GM23338 (cell line): Measurements from ENCODE around the gene RGS3. TPM values are rescaled to one million over a fixed set of nuclear protein-coding genes. Genes with fewer than 3 reads are reported as not detected.

Source experiments
- ATAC-seq: fragments of 200-7000 bp; cut with Tn5 transposase; 3 replicates; pipeline ENCODE4 v1.9.1; 2020
- DNase-seq: peaks from one replicate; pipeline ENCODE4 v3.0.0-alpha.2; 2015; ENCODE audit warnings: low spot score
- H2AFZ ChIP-seq: fragments of 200-600 bp; sonication (generic); 2 replicates; pipeline ENCODE4 v1.8.0; 2016; ENCODE audit warnings: antibody characterized with exemption, mild to moderate bottlenecking, moderate library complexity
- H3F3A ChIP-seq: fragments of 200-600 bp; sonication (generic); replicated peaks from 2 replicates; pipeline ENCODE4 v1.8.0; 2017; ENCODE audit warnings: antibody characterized with exemption, mixed run types, low read depth
- H3K27ac ChIP-seq: fragments of 200-600 bp; sonication (generic); 2 replicates; pipeline ENCODE4 v1.6.1; 2016; ENCODE audit warnings: low read depth
- H3K27me3 ChIP-seq: fragments of 200-600 bp; sonication (generic); 2 replicates; pipeline ENCODE4 v1.8.0; 2016; ENCODE audit warnings: mild to moderate bottlenecking, mixed run types, moderate library complexity; ENCODE audit not compliant: insufficient read depth
- H3K36me3 ChIP-seq: fragments of 200-600 bp; sonication (generic); 2 replicates; pipeline ENCODE4 v1.8.0; 2016; ENCODE audit warnings: mild to moderate bottlenecking; ENCODE audit not compliant: insufficient read depth
- H3K4me1 ChIP-seq: fragments of 200-600 bp; sonication (generic); 2 replicates; pipeline ENCODE4 v1.8.0; 2016; ENCODE audit warnings: mild to moderate bottlenecking, moderate library complexity; ENCODE audit not compliant: insufficient read depth
- H3K4me2 ChIP-seq: fragments of 200-600 bp; sonication (generic); 2 replicates; pipeline ENCODE4 v1.7.1; 2017; ENCODE audit warnings: mixed run types
- H3K4me3 ChIP-seq: fragments of 200-600 bp; sonication (generic); 2 replicates; pipeline ENCODE4 v1.6.1; 2016; ENCODE audit warnings: mixed run types
- H3K79me2 ChIP-seq: fragments of 200-600 bp; sonication (generic); replicated peaks from 2 replicates; pipeline ENCODE4 v1.8.0; 2017; ENCODE audit warnings: mild to moderate bottlenecking; ENCODE audit not compliant: insufficient read depth
- H3K9me2 ChIP-seq: fragments of 200-600 bp; sonication (generic); 2 replicates; pipeline ENCODE4 v1.8.0; 2017; ENCODE audit not compliant: insufficient read depth
- H4K20me1 ChIP-seq: fragments of 200-600 bp; sonication (generic); replicated peaks from 2 replicates; pipeline ENCODE4 v1.8.0; 2017; ENCODE audit warnings: mild to moderate bottlenecking; ENCODE audit not compliant: insufficient read depth
- H3K27ac Mint-ChIP-seq: 2 replicates; pipeline ENCODE4 v1.8.0; 2020; ENCODE audit warnings: inconsistent platforms, mild to moderate bottlenecking, moderate library complexity, mixed read lengths
- H3K27me3 Mint-ChIP-seq: 3 replicates; pipeline ENCODE4 v1.8.0; 2022; ENCODE audit warnings: low read depth, mild to moderate bottlenecking, moderate library complexity, mixed read lengths, inconsistent platforms; ENCODE audit not compliant: insufficient read depth, poor library complexity
- H3K36me3 Mint-ChIP-seq: 3 replicates; pipeline ENCODE4 v1.8.0; 2021; ENCODE audit warnings: low read depth, mild to moderate bottlenecking, inconsistent platforms, moderate library complexity, mixed read lengths
- H3K4me1 Mint-ChIP-seq: 3 replicates; pipeline ENCODE4 v1.8.0; 2020; ENCODE audit warnings: mild to moderate bottlenecking, inconsistent platforms, mixed read lengths
- H3K4me3 Mint-ChIP-seq: 3 replicates; pipeline ENCODE4 v1.8.0; 2021; ENCODE audit warnings: moderate library complexity, mild to moderate bottlenecking, inconsistent platforms, mixed read lengths
- H3K9me3 Mint-ChIP-seq: 3 replicates; pipeline ENCODE4 v1.8.0; 2020; ENCODE audit warnings: moderate library complexity, mild to moderate bottlenecking, inconsistent platforms, mixed read lengths
- CREB1 ChIP-seq: fragments of 250-450 bp; sonication (Bioruptor Pico); IDR thresholded peaks from 2 replicates; pipeline ENCODE4 v1.5.0; 2020; ENCODE audit warnings: low read depth, mild to moderate bottlenecking, moderate library complexity
- CTCF ChIP-seq, 2 experiments: fragments of 200-600 bp in 1 of 2; sonication (generic) in 1 of 2; conservative IDR thresholded peaks; 2 replicates each; pipeline versions ENCODE4 v1.5.1 to v1.6.1; 2016 to 2017; ENCODE audit warnings: antibody characterized with exemption in 2 of 2, low read depth in 2 of 2, mild to moderate bottlenecking in 2 of 2, moderate library complexity in 1 of 2
- EZH2 ChIP-seq: fragments of 200-600 bp; sonication (generic); IDR thresholded peaks from one replicate; pipeline ENCODE4 v1.8.0; 2017; ENCODE audit warnings: antibody characterized with exemption, mild to moderate bottlenecking, low read depth; ENCODE audit not compliant: unreplicated experiment
- EZH2phosphoT487 ChIP-seq: fragments of 200-600 bp; sonication (generic); IDR thresholded peaks from one replicate; pipeline ENCODE4 v1.8.1; 2018; ENCODE audit warnings: antibody characterized with exemption; ENCODE audit not compliant: unreplicated experiment
- JUNB ChIP-seq: IDR thresholded peaks from one replicate; pipeline ENCODE4 v1.6.1; 2016; ENCODE audit warnings: antibody characterized with exemption; ENCODE audit not compliant: unreplicated experiment
- NANOG ChIP-seq: IDR thresholded peaks from 2 replicates; pipeline ENCODE4 v1.6.1; 2016; ENCODE audit warnings: antibody characterized with exemption, borderline replicate concordance
- POLR2AphosphoS5 ChIP-seq: IDR thresholded peaks from 2 replicates; pipeline ENCODE4 v1.6.1; 2016; ENCODE audit warnings: antibody characterized with exemption, low read depth
- REST ChIP-seq: IDR thresholded peaks from one replicate; pipeline ENCODE4 v1.6.1; 2018; ENCODE audit warnings: antibody characterized with exemption; ENCODE audit not compliant: unreplicated experiment
- STAT1 ChIP-seq: IDR thresholded peaks from one replicate; pipeline ENCODE4 v1.6.1; 2016; ENCODE audit warnings: antibody characterized with exemption; ENCODE audit not compliant: unreplicated experiment
- ZNF114 ChIP-seq: fragments of 250-450 bp; sonication (Bioruptor Pico); IDR thresholded peaks from 2 replicates; pipeline ENCODE4 v1.5.0; 2020; ENCODE audit warnings: mild to moderate bottlenecking, moderate library complexity
- ZNF331 ChIP-seq: fragments of 250-450 bp; sonication (Bioruptor Pico); IDR thresholded peaks from 2 replicates; pipeline ENCODE4 v1.5.0; 2020; ENCODE audit warnings: low read depth, mild to moderate bottlenecking, moderate library complexity
- polyA plus RNA-seq: library from polyadenylated mRNA; unstranded; fragments of >200 nt; fragmentation: Nextera tagmentation; extraction: Ambion mirVana; gene quantifications from 2 replicates; pipeline ENCODE4 v1.2.1, GENCODE V29; 2016
- total RNA-seq: library from RNA; depleted of rRNA; stranded (reverse); fragments of >200 nt; shearing (Covaris generic); gene quantifications from 2 replicates; pipeline ENCODE4 v1.2.3, GENCODE V29; 2014
- TF ChIP-seq, protein P1 (sequence below): IDR thresholded peaks from 2 replicates; pipeline ENCODE4 v1.6.1; 2016; ENCODE audit warnings: antibody characterized with exemption
- TF ChIP-seq, protein P2 (sequence below): fragments of 250-450 bp; sonication (Bioruptor Pico); IDR thresholded peaks from 2 replicates; pipeline ENCODE4 v1.5.0; 2020; ENCODE audit warnings: mild to moderate bottlenecking, moderate library complexity

Gene RGS3
- total and polyA plus RNA-seq, 2 experiments from 2014 or later: 14.2 to 24.3 TPM

GRCh38 chr9:113612216-113612747, 148.8 kb downstream of the RGS3 start:
- ATAC-seq (no peak), DNase-seq (no peak)
- H3K9me2 ChIP-seq: 0 out of 2 replicates have a peak, but pooled peaks cover 4% of the 10 kb centered on the region
- no peaks in the 10 kb centered on the region for H3K36me3 Mint-ChIP-seq
- H3K4me1 ChIP-seq: peaks cover 20% of the 10 kb centered on the region
- no peak overlapping the region for H3K27ac Mint-ChIP-seq
- H3K27me3 ChIP-seq: no peaks in the 10 kb centered on the region
- no peak overlapping the region for H3K4me3 Mint-ChIP-seq
- H3K79me2 ChIP-seq: no peaks in the 10 kb centered on the region
- H2AFZ ChIP-seq: no peak overlapping the region
- H3K4me3 ChIP-seq: no peak overlapping the region
- H4K20me1 ChIP-seq: no peaks in the 10 kb centered on the region
- TF ChIP-seq EZH2: no peak
- TF ChIP-seq, protein P1, sequence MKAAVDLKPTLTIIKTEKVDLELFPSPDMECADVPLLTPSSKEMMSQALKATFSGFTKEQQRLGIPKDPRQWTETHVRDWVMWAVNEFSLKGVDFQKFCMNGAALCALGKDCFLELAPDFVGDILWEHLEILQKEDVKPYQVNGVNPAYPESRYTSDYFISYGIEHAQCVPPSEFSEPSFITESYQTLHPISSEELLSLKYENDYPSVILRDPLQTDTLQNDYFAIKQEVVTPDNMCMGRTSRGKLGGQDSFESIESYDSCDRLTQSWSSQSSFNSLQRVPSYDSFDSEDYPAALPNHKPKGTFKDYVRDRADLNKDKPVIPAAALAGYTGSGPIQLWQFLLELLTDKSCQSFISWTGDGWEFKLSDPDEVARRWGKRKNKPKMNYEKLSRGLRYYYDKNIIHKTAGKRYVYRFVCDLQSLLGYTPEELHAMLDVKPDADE: no peak
- no peak for TF ChIP-seq CTCF (conservative IDR thresholded peaks at IDR 0.05; ENCODE audit: low read depth in 2 of 2)
- TF ChIP-seq ZNF331 (CRISPR knock-in tag): no peak
- no peak for TF ChIP-seq ZNF114 (CRISPR knock-in tag)
- TF ChIP-seq, protein P2, sequence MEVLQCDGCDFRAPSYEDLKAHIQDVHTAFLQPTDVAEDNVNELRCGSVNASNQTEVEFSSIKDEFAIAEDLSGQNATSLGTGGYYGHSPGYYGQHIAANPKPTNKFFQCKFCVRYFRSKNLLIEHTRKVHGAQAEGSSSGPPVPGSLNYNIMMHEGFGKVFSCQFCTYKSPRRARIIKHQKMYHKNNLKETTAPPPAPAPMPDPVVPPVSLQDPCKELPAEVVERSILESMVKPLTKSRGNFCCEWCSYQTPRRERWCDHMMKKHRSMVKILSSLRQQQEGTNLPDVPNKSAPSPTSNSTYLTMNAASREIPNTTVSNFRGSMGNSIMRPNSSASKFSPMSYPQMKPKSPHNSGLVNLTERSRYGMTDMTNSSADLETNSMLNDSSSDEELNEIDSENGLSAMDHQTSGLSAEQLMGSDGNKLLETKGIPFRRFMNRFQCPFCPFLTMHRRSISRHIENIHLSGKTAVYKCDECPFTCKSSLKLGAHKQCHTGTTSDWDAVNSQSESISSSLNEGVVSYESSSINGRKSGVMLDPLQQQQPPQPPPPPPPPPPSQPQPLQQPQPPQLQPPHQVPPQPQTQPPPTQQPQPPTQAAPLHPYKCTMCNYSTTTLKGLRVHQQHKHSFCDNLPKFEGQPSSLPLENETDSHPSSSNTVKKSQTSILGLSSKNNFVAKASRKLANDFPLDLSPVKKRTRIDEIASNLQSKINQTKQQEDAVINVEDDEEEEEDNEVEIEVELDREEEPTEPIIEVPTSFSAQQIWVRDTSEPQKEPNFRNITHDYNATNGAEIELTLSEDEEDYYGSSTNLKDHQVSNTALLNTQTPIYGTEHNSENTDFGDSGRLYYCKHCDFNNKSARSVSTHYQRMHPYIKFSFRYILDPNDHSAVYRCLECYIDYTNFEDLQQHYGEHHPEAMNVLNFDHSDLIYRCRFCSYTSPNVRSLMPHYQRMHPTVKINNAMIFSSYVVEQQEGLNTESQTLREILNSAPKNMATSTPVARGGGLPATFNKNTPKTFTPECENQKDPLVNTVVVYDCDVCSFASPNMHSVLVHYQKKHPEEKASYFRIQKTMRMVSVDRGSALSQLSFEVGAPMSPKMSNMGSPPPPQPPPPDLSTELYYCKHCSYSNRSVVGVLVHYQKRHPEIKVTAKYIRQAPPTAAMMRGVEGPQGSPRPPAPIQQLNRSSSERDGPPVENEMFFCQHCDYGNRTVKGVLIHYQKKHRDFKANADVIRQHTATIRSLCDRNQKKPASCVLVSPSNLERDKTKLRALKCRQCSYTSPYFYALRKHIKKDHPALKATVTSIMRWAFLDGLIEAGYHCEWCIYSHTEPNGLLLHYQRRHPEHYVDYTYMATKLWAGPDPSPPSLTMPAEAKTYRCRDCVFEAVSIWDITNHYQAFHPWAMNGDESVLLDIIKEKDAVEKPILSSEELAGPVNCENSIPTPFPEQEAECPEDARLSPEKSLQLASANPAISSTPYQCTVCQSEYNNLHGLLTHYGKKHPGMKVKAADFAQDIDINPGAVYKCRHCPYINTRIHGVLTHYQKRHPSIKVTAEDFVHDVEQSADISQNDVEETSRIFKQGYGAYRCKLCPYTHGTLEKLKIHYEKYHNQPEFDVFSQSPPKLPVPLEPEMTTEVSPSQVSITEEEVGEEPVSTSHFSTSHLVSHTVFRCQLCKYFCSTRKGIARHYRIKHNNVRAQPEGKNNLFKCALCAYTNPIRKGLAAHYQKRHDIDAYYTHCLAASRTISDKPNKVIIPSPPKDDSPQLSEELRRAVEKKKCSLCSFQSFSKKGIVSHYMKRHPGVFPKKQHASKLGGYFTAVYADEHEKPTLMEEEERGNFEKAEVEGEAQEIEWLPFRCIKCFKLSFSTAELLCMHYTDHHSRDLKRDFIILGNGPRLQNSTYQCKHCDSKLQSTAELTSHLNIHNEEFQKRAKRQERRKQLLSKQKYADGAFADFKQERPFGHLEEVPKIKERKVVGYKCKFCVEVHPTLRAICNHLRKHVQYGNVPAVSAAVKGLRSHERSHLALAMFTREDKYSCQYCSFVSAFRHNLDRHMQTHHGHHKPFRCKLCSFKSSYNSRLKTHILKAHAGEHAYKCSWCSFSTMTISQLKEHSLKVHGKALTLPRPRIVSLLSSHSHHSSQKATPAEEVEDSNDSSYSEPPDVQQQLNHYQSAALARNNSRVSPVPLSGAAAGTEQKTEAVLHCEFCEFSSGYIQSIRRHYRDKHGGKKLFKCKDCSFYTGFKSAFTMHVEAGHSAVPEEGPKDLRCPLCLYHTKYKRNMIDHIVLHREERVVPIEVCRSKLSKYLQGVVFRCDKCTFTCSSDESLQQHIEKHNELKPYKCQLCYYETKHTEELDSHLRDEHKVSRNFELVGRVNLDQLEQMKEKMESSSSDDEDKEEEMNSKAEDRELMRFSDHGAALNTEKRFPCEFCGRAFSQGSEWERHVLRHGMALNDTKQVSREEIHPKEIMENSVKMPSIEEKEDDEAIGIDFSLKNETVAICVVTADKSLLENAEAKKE: no peak
- no peak for TF ChIP-seq NANOG
- no peak for TF ChIP-seq CREB1 (CRISPR knock-in tag)
- no peak for TF ChIP-seq EZH2phosphoT487
- TF ChIP-seq STAT1: no peak
- TF ChIP-seq REST: no peak
- no peak for TF ChIP-seq POLR2AphosphoS5
- TF ChIP-seq JUNB: no peak
- H3K36me3 ChIP-seq: no peaks in the 10 kb centered on the region
- H3F3A ChIP-seq: no peaks in the 10 kb centered on the region
- peaks cover 26% of the 10 kb centered on the region for H3K4me1 Mint-ChIP-seq
- H3K4me2 ChIP-seq: no peak overlapping the region
- no peaks in the 10 kb centered on the region for H3K9me3 Mint-ChIP-seq
- H3K27ac ChIP-seq: no peak overlapping the region
- peaks cover 4% of the 10 kb centered on the region for H3K27me3 Mint-ChIP-seq
